HG02981 (cell line): ENCODE results near the gene SYNJ2.
"Not testable (repeated sequence)": the region's sequence is repeated elsewhere in the genome, so short reads cannot be mapped to it uniquely, and the experiment has no call there.

Experiments used
- ATAC-seq: cut with Tn5 transposase; IDR thresholded peaks from one replicate; pipeline ENCODE4 v1.9.1; 2021; ENCODE audit warnings: mild to moderate bottlenecking, moderate library complexity; ENCODE audit not compliant: unreplicated experiment

Gene SYNJ2

DNA sequence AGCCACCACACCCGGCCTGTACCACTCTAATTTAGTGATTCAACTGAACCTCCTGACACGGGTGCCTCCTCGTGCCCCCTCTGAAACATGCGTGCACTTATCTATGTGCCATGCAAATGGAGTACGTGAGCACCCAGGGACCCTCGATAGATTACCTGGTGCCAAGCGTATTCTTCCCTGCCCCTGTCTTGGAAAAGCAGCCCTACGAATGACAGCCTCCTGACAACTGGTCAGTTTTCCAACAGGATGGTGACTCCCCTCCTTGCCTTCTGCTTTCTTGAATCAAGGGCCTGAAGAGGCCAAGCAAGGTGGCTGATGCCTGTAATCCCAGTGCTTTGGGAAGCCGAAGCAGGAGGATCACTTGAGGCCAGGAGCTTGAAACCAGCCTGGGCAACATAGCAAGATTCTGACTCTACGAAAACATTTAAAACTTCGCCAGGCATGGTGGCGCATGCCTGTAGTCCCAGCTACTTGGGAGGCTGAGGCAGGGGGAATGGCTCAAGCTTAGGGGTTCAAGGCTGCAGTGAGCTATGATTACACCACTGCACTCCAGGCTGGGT, 25.4 kb upstream of the SYNJ2 start:
- no peak for ATAC-seq

DNA sequence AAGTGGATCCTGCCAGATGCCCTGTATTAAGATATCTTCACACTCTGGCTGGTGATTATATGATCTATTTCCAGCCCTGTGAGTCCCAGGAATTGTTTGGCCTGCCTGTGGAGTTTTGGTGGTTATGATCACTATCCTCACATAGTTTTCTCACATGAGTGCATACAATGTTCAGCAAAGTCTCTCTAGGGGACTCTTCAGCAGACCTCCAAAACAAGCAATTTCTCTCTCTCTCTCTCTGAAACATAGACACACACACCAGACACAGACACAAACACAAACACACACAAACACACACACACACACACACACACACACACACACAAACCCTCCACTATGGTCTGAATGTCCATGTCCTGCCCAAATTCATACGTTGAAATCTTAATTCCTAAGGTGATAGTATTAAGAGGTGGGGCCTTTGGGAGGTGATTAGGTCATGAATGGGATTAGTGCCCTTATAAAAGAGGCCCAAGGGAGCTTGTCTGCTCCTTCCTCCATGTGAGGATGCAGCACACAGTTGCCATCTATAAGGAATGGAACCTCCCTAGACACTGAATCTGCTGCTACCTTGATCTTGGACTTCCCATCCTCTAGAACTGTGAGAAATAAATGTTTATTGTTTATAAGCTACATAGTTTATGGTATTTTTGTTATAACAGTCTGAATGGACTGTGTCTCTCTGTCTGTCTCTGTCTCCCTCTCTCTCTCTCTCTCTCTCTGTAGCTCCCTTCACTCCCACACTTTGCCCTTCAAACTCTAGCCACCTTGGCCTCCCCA, 22.0 kb upstream of the SYNJ2 start:
- ATAC-seq, result no peak

DNA sequence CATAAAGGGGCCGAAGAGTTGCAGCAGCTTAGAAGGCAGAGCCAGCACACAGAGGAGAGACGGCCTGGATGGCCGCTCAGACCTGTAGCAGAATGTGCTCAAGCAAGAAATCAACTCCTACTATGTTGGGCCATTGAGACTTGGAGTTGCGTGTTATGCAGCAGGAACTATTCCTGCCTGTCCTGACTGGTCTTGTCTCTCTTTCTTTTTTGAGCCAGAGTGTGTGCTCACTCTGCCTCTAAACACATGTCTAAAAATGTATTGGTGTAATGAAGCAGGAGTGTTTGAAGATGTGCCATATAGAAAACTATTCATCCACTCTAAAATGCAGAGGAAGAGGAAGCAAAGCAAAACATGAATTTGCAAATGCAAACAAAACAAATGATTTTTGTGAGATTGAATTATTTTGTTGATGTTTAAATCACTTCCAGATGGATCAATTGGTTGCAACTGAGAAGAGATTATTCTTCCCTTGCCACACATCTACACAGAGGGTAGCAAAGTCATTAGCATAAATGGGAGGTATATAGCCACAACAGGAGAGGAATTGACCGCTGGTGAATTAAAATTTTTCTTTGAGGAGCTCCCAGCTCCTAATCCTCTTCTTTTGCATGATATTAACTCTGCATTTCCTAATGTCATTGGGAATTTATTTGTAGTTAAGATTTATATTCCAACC, 20.4 kb upstream of the SYNJ2 start:
- no peak for ATAC-seq

DNA sequence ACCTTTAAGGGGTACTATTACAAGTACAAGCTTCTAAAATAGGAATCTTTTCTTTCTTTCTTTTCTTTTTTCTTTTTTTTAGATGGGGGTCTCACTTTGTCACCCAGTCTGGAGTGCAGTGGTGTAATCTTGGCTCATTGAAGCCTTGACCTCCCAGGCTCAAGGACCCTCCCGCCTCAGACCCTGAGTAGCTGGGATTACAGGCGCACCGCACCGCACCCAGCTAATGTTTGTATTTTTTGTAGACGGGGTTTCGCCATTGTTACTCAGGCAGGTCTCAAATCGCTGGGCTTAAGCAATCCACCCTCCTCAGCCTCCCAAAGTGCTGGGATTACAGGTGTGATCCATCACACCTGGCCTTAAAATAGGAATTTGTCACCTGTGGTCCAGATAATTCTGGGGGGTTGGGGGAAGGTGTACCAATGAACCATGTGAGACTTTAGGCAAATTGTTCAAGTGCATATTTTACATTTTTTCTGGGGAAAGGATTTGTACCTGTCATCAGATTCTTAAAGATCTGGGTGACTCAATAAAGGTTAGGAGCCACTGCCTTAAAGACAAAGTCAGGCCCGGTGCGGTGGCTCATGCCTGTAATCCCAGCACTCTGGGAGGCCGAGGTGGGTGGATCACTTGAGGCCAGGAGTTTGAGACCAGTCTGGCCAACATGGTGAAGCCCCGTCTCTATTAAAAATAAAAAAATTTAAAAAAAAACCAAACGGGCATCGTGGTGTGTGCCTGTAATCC, 19.7 kb upstream of the SYNJ2 start:
- no peak for ATAC-seq

DNA sequence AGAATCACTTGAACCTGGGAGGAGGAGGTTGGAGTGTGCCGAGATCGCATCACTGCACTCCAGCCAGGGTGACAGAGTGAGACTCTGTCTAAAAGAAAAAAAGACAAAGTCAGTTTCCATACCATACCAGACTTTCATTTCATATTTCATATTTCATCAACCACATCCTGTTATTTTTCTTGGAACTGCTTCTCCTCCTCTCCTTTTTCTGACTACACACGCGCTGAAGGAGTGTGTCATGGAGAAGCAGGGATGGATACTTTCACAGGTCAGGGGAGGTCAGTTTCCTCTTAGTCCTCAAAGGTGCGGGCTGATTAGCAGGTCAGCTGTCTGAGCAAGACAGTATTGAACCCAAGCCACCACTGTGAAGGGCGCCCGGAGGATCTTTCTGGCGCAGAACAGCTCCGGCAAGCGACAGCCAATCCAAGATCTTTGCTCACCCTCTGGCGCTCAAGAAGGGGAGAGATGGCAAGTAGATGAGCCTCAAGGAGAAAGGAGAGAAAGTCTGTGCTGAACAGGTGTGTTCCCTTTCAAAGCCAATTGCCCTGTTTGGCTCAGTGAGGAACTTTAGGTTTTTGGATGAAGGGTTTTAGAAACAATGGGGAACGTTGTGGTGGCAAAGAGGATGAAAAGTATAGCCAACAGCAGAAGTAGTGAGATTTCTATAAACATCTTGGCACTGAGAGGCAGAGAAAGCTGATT, 18.9 kb upstream of the SYNJ2 start:
- ATAC-seq, result no peak

DNA sequence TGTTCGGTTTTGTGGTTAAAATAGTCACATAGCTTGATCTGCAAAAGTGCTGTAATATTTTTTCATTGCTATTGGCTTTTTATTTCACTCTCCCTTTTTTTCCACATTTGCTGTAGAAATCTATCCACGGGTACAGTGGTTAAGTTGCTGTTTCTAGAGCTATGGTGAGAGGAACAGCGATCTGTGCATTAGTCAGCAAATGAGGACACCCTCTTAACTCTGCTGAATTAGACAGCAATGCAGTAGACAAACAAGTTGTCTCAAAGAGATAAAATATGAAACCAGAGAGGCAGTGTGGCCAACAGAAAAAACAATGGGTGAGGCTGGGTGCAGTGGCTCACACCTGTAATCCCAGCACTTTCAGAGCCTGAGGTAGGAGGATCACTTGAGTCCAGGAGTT, 17.6 kb upstream of the SYNJ2 start:
- ATAC-seq, result no peak

DNA sequence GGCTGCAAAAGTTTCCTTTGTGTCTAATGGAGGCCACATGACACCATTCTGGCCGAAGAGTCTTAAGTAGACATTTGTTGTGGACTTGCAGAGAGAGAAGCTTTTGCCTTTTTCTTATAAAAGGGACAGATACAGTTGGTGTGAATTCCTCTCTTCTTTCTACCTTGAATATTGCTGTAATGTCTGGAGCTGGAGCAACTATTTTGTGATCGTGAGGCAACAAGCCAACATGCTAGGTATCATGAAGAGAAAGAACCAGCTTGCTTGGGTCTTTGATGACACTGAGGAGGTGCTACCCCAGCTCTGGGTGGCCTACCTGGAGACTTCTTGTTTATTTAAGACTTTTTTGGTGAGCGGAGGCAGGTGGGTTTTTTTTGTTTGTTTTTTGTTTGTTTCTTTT, 16.3 kb upstream of the SYNJ2 start:
- no peak for ATAC-seq

DNA sequence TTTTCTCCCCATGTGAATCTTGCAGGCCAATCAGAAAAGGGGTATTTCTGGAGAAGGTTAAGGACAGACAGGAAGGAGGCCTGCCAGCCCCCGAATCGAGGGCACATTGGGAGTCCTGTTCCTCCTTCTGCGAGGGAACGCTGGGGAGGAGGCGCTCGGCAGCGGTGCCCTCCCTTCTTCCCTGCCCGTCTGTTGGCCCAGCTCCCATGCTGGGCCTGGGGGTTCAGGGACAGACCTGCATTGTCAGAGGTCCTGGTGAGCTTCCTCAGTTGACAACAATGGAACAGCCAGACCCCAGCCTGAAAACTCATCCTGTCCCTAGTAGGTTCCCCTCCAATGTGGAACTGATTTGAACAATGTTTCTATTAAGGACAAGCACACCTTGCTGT, 15.1 kb upstream of the SYNJ2 start:
- no peak for ATAC-seq

DNA sequence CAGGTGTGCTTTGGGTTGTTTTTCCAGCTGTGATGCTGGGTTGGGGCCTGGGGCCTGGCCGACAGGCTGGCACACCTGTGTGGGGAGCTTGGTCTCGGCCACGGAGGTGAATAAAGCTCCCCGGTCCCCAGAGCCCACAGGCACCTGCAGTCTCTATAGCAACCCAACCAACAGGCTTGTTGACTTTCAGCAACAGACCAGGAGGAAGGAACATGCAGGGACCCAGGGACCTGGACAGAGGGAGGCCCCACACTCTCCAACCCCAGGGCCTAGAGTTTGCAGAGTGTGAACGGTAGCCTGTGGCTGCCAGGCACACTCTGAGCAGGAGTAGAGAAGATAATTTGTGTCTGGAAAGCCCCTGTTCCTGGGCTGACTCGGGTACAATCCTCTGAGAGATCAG, 14.6 kb upstream of the SYNJ2 start:
- ATAC-seq, result no peak

DNA sequence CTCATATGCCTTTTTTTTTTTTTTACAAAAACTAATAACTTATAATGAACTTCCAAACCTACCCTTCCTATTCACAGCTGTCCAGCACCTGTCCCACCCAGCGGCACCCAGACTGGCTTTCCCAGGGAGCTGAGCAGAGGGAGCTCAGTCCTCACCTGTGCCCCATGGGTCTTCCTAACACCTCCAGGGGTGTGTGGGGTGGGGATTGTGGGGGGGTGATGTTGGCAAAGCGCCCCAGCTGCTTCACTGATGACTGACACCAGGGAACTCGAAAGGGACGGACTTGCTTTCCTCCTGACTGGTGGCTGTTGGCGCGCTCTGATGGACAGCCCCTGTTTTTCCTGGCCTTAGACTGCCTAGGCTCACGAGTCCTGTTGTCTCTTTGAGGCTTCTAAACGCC, 14.2 kb upstream of the SYNJ2 start:
- no peak for ATAC-seq

DNA sequence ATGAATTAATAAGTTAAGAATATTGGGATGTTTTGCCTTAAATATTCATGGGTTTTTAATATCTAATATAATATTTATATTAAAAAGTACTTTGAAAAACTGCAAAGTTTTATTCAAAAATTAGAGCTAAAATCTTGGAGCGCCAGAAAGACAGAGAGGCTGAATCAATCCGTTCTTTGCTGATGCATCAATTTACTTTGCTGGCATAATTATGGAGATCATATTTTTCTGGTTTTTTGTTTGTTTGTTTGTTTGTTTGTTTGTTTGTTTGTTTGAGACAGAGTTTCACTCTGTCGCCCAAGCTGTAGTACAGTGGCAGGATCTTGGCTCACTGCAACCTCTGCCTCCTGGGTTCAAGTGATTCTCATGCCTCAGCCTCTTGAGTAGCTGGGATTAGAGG, 9.5 kb upstream of the SYNJ2 start:
- ATAC-seq, result not testable (repeated sequence)

DNA sequence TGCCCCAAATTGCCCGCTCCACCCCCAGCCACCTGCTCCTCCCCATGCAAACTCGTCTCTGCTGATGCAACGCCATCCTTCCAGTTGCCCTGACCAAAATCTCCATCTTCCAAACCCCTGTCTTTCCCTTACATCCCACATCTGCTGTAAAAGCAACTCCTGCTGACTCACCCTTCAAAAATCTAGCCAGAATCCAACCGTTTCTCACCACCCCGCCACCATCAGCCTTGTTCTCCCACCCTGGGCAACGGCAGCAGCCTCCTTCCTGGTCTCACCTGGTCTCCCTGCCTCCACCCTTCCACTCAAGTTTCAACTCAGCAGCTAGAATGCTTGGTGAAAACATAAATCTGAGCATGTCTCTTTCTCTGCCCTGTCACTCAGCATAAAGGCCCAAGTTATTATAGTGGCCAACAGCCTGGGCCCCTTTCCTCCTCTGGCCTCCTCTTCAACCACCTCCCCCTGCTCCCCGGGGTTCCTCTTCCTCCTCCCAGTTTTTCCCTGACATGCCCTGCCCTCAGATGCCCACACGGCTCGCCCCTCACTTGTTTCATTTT, 7.2 kb upstream of the SYNJ2 start:
- no peak for ATAC-seq

DNA sequence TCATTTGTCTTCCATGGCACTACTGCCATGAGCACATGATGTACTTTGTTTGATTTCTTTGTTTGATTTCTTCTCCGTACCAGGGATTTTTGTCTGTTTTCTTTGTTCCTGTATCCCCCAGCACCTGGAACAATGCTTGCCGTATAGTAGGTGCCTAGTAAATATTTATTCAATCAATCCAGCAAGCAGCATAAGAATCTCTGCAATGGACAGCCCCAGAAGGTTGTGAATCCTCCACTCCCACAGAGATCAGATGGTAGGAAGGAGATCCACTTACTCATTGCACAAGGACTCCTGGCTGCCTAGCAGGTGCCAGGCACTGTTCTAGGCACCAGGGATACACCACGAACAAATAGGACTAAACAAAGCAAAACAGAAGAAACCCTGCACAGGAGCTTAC, 6.7 kb upstream of the SYNJ2 start:
- no peak for ATAC-seq

DNA sequence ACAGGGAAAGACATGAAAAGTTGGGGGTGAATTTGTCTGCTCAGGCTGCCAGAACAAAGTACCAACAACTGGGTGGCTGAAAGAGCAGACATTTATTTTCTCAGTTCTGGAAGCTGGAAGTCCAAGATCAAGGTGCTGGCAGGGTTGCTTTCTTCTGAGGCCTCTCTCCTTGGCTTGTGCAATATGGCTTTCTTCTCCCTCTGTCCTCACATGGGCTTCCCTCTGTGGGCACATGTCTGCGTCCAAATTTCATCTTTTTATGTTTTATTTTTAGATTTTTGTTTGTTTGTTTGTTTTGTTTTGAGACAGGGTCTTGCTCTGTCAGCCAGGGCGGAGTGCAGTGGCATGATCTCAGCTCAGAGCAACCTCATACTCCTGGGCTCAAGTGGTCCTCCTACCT, 6.2 kb upstream of the SYNJ2 start:
- no peak for ATAC-seq

DNA sequence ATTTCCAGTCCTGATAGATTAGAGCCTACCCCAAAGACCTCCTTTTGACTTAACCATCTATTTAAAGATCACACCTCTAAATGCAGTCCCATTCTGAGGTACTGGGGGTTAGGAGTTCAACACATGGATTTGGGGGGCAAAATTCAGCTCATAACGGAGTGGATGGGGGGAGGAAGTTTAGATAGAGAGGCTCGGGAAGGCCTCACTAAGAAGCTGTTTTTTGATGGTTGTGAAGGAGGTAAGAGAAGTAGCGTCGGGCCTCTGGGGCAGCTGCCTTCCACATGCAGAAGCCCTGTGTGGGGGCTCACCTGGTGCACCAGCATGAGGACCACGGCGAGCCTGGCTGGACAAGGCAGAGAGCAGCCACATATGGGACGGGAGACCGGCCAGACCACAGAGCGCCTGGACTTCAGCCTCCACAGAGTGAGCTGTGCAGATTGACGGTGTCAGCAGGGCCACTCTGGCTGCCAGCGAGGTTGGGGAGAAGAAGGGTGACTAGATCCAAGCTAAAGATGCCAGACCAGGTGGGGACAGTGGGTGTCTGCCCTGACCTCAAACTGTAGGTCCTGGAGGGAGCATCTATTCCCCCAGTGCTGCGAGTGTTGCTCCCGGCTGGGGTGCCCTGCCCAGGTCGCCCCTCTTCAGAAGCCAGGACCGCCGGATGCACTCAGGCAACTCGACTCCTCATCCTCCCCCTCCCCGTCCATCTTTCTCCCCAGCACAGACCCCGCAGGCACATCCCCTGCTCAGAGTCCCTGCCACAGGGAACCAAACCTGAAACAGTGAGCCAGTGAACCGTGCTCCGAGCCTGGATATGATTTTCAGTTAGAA, 5.1 kb upstream of the SYNJ2 start:
- no peak for ATAC-seq

DNA sequence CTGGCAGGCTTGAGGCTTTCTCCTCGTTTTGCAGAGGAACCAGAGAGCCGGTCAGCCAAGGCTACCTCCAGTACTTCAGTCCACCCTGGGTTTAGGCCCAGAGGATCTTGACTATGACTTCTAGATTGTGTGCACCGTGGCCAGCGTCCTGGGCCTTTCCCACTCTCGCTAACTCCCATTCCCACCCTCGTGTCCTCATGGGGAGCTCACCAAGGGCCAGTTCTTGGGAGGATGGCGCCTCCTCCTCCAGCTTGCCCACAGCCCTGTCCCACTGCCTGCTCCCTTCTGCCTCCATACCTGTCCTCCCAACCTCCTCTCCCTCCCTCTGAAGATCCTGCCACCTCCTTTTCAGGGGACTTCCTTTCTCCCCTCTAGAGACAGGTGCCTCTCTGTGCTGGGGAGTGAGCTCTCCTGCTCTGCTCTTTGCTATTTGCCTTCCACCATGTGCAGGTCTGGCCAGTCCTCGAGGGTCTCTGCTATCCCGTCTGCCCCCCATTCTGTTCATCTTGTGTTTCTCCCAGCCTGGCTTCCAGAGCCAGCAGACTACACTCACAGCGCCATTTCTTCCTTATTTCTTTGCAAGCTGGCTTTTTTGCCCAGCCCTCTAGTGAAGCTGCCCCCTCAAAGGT, 4.4 kb upstream of the SYNJ2 start:
- ATAC-seq, result no peak

DNA sequence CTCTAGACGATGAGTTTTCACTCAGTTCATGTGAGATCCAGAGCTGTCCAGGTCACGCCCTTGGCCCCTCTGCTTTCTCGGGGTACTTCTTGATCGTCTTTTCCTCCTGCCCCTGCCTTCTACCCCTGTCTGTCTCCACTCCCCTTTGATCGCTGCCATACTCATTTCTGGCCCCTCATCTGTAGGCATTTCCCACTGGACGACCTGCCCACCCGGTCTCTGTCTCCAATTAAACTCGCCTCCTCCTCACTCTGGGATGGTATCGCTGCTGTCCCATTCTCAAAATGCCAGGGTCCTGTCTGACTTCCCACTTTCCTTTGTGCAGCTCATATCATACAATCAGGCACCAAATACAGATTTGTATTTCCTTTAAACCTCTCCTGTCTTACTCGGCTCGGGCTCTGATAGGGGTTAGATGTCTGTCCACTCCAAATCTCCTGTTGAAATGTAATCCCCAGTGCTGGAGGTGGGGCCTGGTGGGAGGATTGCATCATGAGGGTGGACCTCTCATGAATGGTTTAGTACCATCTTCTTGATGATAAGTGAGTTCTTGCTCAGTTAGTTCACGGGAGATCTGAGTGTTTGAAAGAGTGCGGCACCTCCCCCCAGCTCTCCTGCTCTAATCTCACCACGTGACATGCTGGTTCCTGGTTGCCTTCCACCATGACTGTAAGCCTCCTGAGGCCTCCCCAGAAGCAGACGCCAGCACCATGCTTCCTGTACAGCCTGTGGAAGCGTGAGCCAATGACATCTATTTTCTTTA, 3.5 kb upstream of the SYNJ2 start:
- no peak for ATAC-seq

DNA sequence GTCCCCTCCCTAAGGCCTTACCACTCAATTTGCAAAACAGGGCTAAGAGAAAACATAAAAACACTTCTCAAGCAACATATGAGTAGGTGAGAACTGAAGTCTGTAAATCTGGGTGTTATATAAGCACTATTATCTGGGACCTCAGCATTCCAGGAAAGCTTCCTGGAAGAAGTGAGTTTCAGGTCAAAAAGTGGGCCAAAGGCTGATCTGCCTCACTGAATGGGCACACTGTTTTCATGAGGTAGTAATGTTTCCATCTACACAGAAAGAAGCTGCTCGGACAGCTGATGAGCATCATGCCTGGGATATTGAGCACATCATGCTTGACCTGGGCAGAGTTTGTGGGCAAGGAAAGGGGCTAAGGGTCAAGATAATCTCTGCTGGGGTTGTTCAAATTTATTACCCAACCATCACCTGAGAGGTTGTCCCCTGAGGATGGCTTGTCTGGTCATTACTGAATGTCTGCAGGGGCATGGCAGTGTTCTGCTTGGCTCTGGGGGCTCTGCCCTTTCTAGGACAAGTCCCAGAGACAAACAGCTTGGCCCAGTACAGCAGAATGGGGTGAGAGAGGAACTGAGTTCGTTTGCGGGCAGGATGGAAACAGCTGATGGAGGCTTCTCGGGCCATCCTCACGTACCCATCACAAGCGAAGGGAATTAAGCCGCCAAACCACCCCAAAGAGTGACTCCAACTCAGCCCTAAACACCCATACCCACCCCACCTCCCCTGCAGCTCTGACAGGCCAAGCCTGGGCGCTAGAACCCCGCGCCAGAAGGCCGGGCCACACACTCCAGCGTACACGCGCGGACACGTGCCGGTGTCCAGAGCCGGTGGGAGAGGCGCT, 1.2 kb upstream of the SYNJ2 start:
- peak; percentile 4 for ATAC-seq
